Central memory CD4-positive, alpha-beta T cell (primary cell): Measurements from ENCODE around the gene PNO1.

Source experiments
- DNase-seq: peaks from one replicate; pipeline ENCODE4 v3.0.0; 2022

PNO1 gene

DNA sequence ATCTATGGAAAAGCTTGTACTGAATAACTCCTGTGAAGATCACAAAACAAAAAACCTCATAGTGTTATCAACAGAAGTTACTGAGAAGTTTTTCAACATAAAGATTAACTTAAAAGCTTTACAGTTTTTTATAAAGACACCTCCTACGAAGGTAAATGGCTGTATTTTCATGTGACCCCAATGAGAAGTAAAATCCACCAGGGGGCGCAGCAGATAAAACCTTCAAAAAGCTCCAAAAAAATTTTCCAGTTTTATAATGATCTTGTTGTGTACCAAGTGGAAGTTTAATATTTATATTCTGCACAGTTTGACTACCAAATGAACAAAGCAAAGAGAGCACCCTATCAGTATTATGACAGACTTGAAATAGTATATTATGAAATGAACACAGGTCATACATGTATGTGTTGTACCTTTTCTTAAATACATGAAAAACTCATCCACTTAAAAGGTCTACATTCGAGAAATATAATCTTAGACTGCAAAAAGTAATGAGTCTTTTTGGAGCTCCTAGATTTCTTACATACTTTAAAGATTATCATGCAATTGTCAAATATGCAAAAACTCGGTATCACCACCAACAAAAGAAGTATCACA is 38.5 kb downstream of the PNO1 start:
- DNase-seq = peak; percentile 39

DNA sequence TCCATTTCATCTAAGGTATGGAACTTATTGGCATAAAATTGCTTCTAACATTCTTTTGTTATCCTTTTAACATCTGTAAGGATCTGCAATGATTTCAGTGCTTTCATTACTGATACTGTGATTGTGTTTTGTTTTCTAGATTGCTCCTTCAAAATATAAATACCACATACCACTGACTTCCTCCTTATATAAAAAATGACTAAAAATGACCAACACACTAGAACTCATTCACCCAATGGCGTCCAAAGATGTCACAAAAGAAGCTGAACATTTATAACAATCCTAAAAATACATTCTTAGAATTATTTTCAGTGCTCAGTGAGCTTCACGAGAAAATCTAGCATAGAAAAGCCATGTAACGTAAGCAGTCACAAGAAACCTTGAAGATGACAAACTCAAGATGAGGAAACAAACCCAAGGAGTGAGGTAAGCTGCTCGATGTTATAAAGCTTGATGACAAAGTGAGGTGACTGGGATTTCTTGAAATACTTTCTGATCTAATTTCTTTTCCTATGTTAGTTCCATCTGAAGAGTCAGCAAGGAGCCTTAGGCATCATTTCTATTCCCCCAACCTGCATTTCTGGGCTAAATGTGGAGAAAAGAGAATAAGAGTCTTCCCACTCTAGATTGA is 42.6 kb downstream of the PNO1 start:
- DNase-seq = no peak

DNA sequence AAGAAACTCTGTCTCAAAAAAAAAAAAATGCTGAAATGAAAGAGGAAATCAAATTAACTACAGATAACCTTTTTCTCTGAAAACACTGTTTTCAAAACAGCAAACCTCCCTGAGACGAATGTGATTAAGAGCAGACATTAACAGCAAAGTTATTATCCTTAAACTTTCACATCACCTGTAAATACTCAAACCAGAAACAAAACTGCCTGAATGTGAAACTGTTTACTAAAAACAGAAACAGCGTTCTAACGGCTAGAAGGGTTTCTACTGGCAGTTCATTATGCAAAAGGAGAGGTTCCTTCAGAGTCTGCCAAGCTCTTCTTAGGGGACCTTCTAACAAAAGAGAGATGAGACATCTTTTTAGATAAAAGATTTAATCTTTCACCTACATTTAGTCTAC is 45.9 kb downstream of the PNO1 start:
- DNase-seq = peak; percentile 9

DNA sequence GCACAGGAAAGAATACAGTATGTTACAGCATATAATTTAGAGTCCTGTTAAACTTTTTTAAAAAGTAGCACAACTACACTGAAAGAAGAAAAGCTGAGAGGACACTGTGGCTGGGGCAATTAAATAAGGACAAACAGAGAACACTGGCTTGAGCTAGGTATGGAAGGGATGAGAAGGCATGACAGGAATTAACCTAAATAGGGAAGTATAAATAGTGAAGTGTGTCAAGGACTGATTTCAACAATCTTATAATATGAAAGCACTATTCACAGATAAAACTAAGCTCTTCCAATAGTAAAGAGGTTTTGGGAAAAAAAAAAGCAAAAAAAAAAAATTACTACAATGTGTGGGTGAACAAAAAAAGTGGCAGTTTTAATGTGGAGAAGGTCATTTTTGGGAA is 49.1 kb downstream of the PNO1 start:
- DNase-seq = no peak

DNA sequence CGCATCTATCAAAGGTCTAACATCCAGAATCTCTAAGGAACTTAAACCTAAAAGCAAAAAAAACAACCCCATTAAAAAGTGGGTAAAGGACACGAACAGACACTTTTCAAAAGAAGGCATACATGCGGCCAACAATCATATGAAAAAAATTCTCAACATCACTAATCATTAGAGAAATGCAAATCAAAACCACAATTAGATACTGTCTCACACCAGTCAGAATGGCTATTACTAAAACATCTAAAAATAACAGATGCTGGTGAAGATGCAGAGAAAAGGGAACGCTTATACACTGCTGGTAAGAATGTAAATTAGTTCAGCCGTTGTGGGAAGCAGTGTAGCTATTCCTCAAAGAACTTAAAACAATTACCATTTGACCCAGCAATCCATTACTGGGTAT is 56.7 kb downstream of the PNO1 start:
- DNase-seq = no peak

DNA sequence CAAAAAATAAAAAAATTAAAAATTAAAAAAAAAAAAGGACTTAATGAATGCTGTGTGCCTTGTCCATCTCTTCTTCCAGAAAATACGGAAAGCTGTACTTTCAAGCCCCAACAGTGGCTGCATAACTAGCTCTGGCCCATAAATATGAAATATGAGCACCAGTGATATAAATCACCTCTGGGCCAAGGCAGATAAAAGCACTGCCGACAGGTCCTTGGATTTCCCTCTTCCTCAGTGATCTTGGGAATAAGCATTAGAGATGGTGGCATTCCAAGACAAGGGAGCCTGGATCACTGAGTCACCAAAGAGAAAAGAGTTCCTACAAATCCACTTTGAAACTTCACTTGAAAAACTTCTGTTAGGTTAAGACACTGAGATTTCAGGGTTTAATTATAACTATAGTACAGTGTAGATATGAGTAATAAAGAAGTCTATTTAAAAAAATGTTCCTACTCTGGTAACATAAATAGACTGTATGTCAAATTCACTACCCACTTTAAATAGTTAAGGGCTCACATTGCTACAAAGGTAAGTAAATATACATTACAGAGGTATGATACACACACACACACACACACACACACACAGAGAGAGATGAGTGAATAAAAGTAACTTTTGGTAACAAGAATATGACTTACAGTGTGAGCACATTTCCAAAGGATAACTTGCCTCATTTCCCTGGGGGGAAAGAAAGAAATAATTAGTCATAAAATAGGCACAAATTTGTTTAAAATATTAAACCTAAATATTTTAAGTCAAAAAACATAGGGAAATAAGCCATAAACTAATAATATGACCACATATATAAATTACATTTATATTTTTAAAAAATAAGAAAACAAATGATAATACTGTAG is 59.0 kb downstream of the PNO1 start:
- DNase-seq = no peak

DNA sequence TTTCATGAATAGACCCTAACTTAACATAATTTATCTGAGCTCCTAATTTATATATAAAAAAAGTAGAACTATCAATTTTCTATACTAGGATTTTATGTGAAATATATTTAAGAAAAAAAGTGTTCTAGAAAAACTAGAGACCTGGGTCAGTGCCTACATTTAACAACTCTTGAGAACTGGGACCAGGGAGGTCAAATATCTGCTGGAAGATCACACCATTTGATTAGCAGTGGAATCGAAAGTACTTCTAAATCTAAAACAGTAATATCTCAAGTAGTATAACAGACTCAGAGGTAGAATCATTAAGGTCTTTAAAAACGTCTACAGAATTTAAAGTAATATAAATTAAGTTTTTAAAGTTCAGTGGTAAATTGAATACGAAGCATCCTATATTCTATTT is 60.0 kb downstream of the PNO1 start:
- no peak for DNase-seq

DNA sequence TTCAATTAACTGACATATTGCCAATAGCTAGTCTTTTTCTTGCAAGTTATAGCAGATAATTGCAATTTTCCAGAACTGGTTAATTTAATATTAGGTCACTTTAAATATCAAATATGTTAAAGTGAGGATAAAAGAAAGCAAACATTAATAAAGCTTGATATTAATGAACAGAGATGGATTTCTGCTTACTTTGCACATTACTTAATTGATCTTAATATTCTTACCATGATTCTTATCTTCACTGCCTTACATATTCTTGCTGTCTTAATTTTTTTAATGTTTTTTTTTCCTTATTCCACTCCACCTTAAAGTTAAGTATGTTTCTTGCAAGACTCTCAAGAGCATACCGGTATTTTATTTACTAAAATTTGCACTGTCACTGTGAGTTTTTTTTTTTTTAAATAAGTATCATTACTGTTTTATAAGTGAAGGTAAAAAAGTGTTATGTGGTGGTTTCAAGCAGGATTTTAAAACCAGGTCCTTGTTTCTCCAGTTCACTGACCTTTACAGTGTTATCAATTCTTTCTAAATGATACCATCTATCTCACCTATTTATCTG is 60.7 kb downstream of the PNO1 start:
- no peak for DNase-seq

DNA sequence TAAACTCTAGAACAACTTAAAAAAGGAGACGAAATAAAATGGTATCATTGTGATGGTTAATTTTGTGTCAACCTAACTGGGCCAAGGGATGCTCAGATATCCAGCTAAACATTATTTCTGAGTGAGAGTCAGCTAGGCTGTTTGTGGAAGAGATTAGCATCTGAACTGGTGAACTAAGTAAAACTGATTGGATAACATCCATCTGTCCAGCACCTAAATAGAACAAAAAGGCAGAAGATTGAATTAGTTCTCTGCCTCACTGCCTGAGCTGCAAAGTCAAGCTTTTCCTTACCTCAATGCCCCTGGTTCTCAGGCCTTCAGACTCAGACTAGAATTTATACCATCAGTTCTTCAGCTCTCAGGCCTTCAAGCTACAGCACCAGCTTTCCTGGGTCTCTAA is 64.6 kb downstream of the PNO1 start:
- DNase-seq = no peak

DNA sequence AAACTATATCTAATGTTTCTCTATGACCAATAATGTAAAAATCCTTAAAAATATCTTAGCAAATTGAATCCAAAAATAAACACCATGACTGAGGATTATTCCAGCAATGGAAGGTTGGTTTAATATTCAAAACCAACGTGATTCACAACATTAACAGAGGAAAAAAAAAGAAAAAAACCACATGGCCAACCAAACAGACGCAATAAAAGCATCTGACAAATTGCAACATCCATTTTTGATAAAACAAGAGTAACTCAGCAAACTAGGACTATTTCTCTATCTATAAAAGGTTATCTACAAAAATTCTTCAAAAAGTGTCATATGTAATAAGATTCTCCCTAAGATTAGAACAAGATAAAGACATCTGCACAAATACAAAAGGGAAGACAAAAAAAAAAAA is 65.7 kb downstream of the PNO1 start:
- DNase-seq = no peak

DNA sequence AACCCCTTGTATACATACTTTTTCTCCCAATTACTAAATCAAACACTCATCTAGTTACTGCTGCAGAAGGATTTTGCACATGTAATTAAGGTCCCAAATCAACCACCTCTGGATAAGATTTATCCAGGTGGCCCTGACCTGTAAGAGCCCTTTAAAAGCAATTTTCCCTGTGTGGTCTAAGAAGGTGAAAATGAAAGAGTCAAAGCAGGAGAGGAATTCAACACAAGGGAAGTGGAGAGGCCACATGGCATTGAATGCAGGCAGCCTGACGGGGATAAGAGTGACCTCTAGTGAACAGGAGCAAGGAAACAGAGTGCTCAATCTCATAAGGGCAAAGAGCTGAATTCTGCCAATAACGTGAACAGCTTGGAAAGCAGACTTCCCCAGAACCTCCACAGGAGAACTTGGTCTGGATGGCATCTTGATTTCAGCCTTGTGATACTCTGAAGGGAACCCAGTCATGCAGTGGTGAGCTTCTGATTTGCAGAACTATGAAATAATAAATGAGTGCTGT is 67.5 kb downstream of the PNO1 start:
- peak; percentile 12 for DNase-seq
